GM19023 (cell line): ENCODE results near the gene ANKMY1.

Experiments used
- ATAC-seq: cut with Tn5 transposase; IDR thresholded peaks from one replicate; pipeline ENCODE4 v1.9.1; 2021; ENCODE audit warnings: mild to moderate bottlenecking, moderate library complexity; ENCODE audit not compliant: unreplicated experiment

ANKMY1 gene

GRCh38 chr2:240438810-240439697, 118.7 kb downstream of the ANKMY1 start:
- ATAC-seq: no peak

- ATAC-seq: no peak
Observed at GRCh38 chr2:240437861-240438809, 119.7 kb downstream of the ANKMY1 start.

- no peak for ATAC-seq
Observed at GRCh38 chr2:240437551-240437860, 120.3 kb downstream of the ANKMY1 start.

- ATAC-seq: no peak
Observed at GRCh38 chr2:240436683-240437550, 120.9 kb downstream of the ANKMY1 start.

GRCh38 chr2:240435948-240436682, 121.7 kb downstream of the ANKMY1 start:
- no peak for ATAC-seq

GRCh38 chr2:240435457-240435947, 122.3 kb downstream of the ANKMY1 start, which contains the start of gene GPC1:
Gene GPC1, plus strand, starts transcription at chr2:240435663. Its CDS starts 256 bp downstream, at chr2:240435919.
- peak; percentile 37 for ATAC-seq

GRCh38 chr2:240434728-240435456, 122.9 kb downstream of the ANKMY1 start:
- peak; percentile 60 for ATAC-seq

- no peak for ATAC-seq
Observed at GRCh38 chr2:240433973-240434727, 123.6 kb downstream of the ANKMY1 start.

- ATAC-seq: no peak
Observed at GRCh38 chr2:240432820-240433801, 124.7 kb downstream of the ANKMY1 start.

- ATAC-seq: no peak
Observed at GRCh38 chr2:240432430-240432819, 125.4 kb downstream of the ANKMY1 start.

- ATAC-seq: no peak
Observed at GRCh38 chr2:240431661-240432424, 125.9 kb downstream of the ANKMY1 start.

- ATAC-seq: no peak
Observed at GRCh38 chr2:240431271-240431660, 126.5 kb downstream of the ANKMY1 start.

- no peak for ATAC-seq
Observed at GRCh38 chr2:240430595-240430994, 127.2 kb downstream of the ANKMY1 start.

GRCh38 chr2:240429872-240430491, 127.8 kb downstream of the ANKMY1 start:
- no peak for ATAC-seq
